COLO829 (cell line): ENCODE data around the gene TCERG1L.

ENCODE experiments used
- DNase-seq: peaks from one replicate; pipeline ENCODE4 v3.0.0; 2012; ENCODE audit warnings: low spot score

Gene TCERG1L

DNA sequence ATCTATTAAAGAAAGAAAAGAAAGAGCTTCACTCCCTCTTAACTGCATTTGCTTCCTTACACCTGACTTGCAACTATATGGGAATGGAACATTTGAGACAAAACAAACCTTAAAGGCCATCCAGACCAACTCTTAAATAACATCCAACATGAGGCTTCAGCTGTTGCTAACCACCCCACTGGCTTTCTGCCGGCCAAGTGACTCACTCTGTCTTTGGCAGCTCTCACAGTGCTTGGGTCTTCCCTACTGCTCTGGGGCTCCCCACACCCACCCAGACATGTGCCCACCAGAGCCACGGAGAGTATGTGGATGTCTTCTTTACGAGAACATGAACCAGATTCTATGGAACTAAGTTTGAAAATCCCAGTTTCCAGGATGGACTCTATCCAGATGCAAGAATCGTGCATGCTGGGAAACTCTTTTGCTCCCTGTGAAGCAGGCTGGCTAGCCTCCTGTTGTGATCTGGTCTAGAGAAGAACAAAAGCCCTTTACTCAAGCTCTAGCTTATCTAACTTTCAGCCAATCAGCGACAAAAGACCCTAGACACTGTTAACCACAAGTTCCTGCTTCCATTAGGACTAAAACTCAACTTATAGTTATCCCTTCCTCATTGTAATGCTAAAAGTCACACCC lies 245.7 kb downstream of the TCERG1L start:
- no peak for DNase-seq

DNA sequence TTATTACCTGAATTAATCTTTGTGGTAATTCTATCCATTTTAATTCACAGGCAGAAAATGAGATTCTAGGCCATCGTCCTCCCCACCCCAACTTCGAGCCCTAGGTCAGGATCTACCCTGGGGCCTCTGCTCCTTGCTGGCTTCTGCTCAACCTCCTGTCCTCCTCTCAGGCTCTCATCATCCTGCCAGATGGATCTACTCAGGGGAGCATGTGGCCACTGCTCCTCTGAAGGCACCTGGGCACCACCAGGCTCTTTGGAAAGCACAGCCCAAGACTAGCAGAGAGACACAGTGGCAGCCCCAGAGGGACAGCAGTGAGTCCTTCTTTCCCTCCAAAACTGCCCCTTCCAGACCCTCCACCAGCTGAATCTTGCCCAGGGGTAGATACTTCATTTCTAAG lies 248.2 kb downstream of the TCERG1L start:
- no peak for DNase-seq

DNA sequence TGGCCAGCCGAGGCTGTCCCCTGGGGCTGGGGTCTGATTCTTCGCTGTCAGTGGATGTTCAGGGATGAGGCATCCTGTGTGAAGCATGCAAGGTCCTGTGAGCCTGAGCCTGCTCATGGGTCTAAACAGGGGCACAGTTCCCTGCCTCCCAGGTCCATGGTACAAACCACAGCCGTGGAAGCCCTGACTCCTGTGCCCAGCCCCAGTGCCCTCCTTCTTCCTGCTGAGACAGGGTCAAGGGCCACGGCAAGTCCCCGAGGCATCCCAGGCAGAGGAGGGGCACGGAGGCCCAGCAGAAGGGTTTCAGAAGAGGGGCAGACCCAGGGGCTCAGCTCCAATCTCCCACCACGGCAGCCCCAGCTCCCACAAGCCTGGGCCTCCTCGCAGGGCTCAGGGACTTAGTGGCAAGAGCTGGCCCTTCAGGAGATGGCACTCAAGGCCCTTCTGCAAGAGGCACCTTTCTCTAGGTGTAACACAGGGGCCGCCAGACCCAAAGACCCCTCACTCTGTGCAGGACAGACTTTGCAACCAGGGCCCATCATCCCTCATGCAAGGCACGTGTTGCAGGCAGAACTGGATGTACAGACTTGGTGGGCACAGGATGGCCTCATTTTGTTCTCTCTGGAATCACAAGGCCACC lies 248.8 kb downstream of the TCERG1L start:
- DNase-seq, result no peak

DNA sequence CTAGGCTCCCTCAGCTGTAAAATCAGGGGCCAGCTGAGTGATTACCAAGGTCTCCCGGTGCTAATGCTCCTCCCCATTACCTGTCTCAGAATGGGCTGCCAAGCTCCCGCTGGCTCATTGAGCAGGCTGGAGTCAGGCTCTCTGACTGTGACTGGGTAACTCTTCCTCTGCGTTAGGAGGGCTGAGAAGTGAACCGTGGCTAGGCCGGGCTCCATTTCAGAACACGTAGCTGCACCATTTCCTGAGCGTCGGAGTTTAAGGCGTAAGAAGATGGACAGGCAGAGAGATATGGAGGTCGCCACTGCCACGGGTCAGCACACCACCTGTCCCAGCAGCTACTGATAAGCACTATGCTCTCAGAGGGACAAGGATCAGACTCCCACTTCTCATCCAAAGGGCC lies 250.3 kb downstream of the TCERG1L start:
- no peak for DNase-seq

DNA sequence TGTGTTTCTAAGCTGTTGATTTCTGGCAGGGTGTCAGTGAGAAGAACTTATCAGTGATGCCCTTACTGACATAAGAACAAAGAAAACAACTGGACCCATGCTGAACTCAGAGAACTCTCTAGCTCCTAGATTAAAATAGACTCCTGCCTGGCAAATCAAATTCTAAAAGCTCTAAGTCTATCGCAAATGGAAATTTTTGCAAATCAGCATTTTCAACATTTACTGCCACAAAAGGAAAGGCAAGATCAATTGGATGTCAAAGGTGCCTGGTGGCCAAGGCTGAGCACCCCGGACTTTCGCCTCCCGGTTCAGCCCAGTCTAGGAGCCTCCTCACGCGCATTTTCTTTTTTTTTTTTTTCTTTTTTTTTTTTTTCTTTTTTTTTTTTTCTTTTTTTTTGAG lies 251.6 kb downstream of the TCERG1L start:
- no peak for DNase-seq

DNA sequence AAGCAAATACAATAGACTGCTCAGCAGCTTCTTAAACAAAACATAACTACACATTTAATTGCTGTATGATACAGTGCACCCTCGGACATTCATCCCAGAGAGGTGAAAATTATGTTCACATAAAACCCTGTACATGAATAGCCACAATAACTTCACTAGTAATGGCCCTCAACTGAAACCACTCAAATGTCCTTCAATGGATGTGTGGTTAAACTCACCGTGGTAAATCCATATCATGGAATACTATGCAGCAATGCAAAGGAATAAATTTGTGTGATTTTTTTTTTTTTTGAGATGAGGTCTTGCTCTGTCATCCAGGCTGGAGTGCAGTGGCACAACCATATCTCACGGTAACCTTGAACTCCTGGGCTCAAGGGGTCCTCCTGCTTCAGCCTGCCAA lies 252.7 kb downstream of the TCERG1L start:
- no peak for DNase-seq

DNA sequence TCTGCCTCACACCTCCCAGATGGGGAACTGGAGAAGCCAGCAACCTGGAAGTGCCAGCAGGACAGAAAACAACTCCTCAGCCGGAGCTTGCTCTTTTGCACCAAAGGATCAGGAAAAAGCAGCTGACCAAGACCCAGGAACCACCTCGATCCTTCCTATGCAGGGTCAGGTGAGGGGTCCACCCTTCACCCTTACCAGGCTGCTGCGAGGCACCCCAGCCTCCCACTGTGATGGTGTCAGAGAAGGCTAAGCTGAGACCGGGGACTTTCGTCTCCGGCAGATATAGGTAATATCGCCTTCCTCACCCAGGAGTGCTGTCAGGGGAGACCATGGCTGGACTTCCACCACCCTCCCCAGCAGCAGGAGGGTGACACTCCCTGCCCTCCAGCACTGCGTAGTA lies 254.7 kb downstream of the TCERG1L start:
- no peak for DNase-seq

DNA sequence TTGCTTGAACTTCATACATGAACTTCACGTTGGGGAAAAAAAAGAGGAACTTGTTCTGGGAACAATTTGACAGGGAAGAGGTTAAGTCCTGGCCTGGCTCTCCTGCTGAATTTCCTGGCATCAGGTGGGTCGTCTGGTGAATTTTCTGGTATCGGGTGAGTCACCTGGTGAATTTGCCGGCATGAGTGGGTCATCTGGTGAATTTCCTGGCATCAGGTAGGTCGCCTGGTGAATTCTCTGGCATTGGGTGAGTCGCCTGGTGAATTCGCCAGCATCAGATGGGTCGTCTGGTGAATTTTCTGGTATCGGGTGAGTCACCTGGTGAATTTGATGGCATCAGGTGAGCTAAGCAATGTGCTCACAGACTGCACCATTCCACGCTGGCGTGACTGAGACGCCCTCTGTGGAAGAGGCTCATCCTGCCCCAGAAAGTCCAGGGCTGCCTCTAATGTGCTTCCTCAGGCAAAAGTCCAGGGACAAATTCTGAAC lies 255.4 kb downstream of the TCERG1L start:
- DNase-seq, result no peak

DNA sequence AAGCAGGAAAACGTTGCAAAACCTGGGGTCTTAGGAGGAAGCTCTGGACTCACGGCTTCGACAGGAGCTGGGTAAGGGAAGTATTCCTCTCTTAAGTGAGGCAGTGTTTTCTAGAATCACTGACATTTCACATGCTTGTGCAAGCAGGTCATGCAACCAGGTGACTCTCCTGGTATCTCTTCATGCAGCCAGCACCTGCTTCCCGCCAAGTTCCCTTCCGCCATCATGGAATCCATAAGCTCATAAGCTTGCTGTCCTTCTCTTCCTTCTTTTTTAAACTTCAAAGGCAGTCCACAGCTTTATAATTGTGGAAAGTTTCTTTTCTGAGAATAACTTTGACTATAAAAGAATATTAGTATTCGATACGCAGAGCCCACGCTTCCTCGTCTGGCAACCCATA lies 256.1 kb downstream of the TCERG1L start:
- DNase-seq, result no peak

DNA sequence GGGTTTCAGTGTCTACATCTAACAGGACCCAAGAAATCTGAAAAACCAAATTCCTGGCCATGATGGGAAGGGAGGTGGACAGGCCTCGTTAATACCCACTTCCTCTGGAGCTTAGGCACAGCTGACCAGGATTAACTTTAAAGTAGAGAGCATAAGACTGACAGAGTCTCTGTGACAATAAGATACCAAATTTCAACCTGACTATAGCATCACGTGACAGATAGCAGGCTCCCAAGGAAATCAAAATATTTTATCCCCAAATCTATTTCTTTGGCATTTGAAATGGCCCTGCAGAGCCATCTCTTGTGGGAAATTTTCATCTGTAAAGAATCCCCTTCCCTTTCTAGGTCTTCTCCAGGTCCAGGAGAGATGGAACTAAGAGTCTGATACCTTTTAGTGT lies 258.3 kb downstream of the TCERG1L start:
- DNase-seq, result no peak

DNA sequence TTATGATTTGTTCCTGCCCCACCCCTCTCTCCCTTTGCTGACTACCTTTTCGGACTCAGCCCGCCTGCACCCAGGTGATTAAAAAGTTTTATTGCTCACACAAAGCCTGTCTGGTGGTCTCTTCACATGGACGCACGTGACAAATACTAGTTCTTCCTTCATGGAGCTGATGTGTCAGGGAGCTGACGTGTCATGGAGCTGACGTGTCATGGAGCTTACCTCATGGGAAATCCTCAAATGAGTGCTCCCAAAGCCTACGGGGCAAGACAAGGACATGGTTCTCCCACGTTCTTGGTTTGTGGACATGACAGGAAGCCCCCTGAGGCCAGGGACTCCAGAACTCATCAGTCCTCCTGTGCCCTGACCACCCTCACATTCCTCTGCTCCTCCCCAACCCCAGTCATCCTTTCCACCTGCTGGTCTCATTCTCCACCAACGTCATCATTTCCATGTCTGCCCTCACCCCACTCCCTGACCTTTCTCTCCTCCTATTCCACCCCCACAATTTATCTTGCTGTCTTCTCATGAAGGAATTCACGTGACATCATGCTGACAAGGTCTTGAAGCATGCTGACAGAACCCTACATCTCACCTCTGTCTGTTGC lies 261.3 kb downstream of the TCERG1L start:
- no peak for DNase-seq

DNA sequence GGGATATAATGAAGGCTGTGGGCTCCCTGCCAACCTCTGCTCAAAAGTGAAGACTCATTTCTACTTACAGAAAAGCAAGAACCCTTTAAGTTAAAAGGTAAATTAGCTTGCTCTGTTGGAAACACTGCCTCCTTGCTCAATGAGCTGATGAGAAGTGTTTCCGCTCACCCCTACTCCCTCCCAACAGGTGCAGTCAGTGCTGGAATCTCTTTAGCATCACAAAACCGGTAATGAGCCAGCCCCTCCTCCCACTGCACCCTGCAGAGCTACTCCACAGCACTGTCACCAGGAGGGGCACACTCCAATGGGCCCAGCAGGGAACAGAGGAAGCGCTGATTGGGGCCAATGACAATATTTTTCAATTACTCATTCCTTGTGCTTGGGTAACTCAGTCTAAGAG lies 262.5 kb downstream of the TCERG1L start:
- no peak for DNase-seq

DNA sequence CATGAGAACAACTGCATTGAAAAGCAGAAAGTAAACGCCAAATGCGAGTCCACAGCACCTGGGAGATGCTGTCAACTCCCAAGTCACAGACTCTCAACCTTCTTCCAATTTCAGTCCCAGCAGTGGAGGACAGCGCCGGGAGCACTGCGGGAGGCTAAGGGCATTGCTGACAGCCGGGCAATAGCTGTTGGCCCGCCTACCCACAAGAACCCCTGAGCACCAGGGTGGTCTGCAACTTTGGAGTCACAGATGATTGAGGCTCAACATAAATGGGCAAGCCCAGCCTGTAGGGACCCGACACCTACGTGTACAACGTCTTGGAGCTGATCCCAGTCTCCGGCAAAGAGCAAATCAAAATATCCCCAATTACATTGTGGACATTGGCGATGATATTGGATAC lies 262.9 kb downstream of the TCERG1L start:
- no peak for DNase-seq

DNA sequence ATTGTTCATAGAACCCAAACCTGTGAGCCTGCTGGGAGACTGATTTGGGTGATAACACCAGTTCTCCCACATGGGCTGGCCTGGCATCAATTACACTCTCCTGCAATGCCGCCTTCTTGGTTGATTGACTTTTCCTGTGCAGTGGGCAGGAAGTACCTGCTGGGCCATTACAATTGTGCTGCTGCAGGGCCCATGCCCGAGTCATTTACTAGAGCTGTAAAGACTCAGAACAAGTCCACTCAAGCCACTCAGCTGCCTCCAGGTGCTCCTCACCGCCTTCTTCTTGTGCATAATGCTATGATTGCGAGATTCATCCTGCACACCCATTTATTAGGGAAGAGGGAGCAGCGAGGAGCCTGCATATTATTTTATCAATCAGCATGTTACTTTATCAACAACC lies 264.0 kb downstream of the TCERG1L start:
- no peak for DNase-seq

DNA sequence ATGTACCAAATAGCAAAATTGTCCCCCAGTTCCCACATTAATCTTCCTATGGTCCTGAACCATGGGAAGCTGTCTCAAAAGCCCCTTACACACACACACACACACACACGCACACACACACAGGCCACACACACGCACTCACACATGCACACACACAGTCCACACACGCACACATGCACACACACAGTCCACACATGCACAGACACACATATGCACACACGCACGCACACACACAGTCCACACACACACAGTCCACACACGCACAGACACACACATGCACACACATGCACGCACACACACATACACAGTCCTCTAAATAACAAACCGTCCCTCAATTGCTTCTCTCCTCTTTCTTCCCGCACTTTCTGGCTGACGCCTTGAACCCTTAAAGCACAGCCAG lies 265.3 kb downstream of the TCERG1L start:
- no peak for DNase-seq

DNA sequence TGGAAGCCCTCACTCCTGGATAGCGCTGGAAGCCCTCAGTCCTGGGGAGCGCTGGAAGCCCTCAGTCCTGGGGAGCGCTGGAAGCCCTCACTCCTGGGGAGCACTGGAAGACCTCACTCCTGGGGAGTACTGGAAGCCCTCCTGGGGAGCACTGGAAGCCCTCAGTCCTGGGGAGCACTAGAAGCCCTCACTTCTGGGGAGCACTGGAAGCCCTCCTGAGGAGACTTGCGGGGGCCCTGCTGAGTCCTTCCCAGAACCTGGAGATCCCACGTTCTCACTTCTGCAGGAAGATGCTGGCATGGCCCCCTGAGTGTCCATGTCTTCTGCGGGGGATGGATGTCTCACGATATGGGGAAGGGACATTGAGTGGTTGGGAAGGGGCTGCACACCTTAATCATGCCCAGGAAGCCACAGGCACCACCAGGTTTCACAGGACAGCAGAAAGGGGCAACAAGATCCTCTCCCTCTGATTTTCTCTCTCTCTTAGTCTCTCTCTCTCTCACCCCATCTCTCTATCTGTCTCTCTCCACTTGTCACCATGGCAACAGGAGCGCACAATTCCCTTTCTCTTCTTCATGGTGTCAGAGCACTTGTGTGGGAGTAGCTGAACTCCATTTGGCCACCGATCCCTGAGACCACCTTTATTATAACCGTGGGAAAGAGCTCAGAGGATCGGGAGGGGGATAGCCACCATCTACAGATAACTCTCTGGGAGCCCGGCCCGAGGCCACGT lies 267.0 kb downstream of the TCERG1L start:
- DNase-seq, result no peak

DNA sequence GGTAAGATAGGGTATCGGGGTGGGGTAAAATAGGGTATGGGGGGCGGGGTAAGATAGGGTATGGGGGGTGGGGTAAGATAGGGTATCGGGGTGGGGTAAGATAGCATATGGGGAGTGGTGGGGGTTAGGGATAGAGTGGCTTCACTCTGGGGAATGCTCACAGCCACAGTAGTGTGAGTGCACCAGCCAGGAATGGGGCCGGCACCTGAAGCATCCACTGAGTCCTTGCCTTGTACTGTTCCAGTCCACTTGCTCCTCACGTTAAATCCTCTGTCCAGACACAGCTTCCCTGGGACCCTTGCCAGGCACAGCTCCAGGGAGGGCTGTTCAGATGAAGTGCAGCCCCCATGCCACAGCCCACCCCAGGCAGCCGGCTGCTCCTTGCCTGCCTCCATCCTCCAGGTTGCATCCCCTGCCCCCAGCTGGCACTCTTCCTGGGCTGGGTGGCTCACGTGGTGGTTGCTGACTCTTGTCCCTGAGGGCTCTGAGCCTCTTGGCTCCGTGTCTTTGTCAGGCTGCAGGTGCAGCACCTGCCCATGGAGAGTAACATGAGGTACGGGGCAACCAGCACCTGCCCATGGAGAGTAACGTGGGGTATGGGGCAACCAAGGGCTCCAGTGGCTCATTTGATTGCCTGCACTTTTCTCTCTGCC lies 268.4 kb downstream of the TCERG1L start:
- no peak for DNase-seq
